ENCODE measurements around the gene SPHK1.
"Not testable (repeated sequence)": the region's sequence is repeated elsewhere in the genome, so short reads cannot be mapped to it uniquely, and the experiment has no call there.

SPHK1 gene, protein sequence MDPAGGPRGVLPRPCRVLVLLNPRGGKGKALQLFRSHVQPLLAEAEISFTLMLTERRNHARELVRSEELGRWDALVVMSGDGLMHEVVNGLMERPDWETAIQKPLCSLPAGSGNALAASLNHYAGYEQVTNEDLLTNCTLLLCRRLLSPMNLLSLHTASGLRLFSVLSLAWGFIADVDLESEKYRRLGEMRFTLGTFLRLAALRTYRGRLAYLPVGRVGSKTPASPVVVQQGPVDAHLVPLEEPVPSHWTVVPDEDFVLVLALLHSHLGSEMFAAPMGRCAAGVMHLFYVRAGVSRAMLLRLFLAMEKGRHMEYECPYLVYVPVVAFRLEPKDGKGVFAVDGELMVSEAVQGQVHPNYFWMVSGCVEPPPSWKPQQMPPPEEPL

DNA sequence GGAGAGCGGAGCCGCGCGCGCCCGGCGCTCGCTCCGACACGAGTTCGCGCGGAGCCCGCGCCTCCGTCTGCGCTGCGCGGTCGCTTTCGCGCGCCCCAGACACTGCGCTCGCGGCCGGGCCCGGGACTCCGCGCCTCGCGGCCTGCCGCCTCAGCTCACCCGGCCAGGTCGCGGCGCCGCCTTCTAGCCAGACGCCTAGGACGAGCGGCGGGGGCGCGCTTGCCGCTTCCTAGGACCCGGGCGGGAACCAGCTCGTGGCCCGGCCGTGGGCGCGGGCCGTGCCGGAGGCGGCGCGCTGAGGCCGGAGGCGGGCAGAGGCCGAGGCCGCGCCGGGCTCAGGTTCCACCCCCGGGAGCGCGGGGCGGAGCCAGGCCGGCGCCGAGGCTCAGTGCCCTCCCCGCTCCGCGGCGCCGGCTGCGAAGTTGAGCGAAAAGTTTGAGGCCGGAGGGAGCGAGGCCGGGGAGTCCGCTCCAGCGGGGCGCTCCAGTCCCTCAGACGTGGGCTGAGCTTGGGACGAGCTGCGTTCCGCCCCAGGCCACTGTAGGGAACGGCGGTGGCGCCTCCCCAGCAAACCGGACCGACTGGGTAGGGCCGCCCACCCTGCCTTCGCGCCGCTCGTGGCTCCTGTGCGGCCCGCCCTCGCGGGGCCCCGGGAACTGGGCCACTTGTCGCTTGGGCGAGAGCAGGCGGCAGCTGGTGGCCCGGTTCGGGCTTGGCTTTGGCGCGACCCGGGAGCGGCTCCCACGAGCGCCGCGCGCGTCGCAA lies at the start of gene SPHK1:
TSS of gene SPHK1 (plus strand) at position 388 of the 765 bp plus-strand sequence. CDS start 1,036 bp downstream, outside the sequence.
- peak; percentile 83 for DNase-seq

DNA sequence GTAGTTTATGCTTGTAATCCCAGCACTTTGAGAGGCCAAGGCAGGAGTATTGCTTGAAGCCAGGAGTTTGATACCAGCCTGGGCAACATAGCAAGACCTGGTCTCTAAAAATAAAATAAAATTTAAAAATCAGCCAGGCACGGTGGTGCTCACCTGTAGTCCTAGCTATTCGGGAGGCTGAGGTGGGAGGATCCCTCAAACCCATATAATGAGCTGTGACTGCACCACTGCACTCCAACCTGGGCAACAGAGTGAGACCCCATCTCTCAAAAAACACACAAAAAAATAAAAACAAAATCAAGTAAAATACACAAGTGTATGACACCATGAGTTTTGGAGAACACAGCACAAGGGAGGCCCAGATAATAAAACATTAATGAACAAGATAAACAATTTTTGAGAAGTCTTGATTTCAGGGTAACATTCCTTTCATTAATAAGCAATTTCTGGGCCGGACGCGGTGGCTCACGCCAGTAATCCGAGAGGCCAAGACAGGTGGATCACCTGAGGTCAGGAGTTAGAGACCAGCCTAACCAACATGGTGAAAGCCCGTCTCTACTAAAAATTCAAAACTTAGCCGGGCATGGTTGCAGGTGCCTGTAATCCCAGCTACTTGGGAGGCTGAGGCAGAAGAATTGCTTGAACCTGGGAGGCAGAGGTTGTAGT lies 48.6 kb upstream of the SPHK1 start:
- DNase-seq = no peak

DNA sequence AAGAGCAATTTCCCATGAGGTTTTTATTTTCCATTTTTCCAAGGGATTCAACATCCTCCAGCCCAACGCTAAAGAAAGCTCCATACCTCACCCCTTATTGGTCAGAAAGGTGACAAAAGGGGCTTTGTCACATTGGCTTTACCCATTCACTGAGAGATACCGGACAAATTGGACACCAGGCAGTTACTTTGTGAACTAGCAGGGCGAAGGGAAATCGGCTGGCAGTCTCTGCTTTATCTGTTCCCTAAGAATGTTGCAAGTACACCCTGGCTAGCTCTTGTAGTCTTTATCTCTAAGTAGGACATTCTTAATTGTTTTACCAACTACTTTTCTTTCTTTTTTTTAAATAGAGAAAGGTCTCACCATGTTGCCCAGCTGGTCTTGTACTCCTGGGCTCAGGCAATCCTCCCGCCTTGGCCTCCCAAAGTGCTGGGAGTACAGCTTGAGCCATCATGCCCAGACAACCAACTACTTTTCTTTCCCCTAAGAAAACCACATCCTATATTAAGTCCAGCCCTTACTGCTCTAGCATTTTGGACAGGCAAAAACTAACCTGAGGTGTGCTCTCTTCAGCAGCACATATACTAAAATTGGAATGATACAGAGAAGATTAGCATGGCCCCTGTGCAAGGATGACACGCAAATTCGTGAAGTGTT lies 47.5 kb upstream of the SPHK1 start:
- no peak for DNase-seq

DNA sequence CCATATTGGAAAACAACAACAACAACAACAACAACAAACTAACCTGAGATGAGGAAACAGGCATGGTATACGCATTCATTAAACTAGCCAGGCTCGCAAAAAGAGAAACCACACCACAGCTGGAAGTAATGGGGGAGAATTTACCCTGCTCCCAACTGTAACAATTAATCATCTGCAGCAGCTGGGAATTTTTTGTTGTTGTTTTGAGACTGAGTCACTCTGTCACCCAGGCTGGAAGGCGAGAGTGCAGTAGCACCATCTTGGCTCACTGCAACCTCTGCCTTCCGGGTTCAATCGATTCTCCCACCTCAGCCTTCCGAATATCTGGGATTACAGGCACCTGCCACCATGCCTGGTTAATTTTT lies 47.0 kb upstream of the SPHK1 start:
- DNase-seq = no peak

DNA sequence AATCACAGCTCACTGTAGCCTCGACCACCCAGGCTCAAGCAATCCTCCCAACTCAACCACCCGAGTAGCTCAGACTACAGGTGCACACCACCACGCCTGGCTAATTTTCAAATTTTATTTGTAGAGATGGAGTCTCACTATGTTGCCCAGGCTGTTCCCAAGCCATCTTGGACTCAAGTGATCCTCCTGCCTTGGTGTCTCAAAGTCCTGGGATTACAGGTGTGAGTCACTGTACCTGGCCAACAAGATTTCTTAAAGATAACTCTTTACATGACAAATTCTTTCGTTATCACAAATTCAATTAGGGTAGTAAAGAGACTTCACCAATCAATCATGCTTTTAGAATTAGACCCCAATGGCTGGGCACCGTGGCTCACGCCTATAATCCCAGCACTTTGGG lies 43.1 kb upstream of the SPHK1 start:
- DNase-seq = no peak

DNA sequence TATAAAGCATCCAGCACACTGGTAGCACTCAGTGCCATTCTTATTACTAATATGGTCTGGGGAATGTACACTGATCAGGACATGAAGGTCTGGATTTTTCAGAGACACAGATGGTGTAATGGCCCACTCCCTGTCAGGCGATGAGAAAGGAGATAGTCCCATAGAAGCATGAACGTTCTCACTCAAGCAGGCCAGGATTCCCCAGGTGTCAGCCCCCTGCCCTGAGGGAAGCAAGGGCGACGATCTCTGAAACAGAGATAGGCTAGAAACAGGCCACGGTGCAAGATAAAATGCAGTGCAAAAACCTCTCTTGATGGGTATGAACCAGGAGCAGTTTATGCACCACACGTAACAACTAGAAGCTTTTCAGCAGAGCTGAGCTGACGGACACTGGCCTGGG lies 41.3 kb upstream of the SPHK1 start:
- DNase-seq = no peak

DNA sequence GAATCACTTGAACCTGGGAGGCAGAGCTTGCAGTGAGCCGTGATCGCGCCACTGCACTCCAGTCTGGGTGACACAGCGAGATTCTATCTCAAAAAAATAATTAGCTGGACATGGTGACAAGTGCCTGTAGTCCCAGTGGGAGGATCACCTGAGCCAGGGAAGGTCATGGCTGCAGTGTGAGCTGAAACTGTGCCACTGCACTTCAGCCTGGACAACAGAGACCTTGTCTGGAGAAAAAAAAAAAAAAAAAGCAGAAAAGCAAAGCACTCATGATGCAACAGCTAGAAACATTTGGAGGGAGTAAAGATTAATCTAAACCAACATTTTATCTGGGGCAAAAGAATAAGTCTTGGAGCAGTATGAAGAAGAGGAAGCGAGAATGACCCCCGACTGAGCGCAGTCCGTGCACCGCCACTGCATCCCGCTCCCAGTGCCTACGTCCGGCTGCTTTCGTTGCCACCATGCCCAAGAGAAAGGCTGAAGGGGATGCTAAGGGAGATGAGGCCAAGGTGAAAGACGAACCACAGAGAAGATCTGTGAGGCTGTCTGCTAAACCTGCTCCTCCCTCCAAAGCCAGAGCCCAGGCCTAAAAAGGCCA lies 38.9 kb upstream of the SPHK1 start:
- DNase-seq = no peak

DNA sequence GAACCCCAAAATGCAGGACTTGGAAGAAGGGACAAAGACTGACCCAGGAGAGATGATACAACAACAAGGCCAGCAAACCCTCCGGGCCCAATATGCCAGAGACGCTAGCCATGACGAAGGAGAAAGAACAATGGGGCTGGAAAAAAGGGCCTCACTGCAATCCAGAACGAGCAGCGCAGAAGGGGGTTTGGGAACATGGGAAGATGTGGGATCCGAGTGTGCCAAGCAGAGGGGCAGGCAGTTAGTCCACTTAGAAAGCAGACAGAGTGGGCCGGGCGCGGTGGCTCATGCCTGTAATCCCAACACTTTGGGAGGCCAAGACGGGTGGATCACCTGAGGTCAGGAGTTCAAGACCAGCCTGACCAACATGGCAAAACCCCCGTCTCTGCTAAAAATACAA lies 37.5 kb upstream of the SPHK1 start:
- not testable (repeated sequence) for DNase-seq

DNA sequence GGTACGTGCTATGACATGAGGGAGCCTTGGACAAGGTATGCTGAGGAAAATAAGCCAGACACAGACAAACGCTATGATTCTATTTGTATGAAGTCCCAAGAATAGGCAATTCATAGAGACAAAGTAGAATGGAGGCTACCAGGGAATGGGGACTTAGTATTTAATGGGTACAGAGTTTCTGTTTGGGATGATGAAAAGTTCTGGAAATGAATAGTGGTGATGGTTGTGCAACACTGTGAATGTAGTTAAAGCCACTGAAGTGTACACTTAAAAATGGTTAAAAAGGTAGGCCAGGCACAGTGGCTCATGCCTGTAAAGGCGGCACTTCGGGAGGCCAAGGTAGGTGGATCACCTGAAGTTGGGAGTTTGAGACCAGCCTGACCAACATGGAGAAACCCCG lies 33.9 kb upstream of the SPHK1 start:
- DNase-seq = no peak

DNA sequence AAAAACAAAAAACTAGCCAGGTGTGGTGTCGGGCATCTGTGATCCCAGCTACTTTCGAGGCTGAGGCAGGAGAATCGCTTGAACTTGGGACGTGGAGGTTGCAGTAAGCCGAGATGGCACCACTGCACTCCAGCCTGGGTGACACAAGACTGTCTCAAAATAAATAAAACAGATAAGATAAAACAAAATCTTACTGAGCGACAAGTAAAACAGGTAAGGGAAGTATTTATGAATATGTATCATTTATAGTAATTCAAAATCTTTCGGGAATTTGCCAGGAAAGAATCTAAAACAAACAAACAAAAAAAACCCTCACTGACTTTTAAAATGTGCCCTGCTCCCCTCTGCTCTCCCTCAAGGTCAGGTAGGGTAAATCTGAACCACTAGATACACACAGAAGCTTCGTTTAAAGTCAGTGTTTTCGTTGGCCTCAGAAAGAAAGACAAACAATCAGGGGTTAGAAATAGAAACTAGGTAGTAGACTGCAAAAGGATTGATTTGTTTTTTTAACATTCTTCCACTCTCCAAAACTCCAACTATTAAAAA lies 32.8 kb upstream of the SPHK1 start:
- DNase-seq = no peak

DNA sequence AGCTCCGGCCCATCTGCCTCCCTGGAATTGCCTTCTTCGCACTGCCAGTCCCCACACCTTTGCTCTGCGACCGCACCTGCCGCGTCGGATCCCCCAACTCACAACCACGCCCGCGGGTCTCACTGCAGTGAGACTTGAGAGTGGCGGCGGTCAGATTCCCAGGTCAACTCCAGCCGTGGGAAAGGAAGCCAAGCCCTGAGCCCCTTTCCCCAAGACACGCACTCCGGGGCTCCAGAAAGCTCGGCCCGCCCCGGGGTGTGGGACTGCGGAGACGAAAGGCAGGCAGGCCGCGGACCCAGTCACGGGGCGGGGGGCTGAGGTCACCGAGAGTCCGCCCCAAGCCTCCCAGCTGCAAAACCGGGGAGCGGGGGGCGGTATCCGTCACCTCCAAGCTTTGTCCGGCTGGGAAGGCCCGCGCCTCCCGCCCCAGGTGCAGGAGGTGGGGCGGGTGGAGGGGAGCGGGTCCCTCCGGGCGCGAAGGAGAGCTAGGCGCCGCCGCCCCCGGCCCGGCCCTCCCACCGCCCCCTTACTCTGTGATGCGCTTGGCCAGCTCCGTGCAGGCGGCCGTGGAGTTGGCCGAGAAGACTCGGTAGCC lies 31.3 kb upstream of the SPHK1 start:
- peak; percentile 40 for DNase-seq

DNA sequence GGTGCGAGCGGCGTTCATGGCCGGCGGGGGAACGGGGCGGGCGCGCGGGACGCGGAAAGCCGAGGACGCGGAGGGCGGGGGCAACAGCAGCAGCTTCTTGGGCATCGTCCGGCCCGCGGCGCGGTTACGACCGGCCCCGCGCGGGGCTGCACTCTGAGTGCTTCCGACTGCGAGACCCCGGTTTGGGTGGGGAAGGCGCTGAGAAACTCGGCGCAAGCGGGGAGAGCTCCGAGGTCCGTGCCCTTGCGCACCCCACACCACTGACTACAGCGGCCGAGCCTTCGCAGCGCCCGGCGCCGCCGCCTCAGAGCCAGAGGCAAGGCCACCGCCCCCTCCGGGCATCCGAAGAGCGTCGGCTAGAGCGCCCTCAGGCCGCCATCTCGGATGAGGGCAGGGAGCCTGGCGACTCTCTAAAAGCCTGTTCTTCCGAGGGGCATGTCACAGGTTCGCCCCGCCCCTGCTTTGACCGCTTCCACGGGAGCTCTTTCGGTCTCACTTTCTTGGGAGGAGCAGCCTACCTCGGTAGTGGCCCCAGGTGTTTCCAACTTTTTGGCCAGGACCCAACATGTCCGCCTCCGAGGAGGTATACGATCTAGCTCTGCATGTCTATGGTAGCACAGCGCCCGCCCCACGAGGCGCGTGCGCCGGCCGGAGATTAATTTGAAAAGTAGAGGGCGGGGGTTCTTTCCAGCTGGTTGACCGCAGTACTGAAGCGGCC lies 30.7 kb upstream of the SPHK1 start, which contains the start of gene PRPSAP1:
TSS of gene PRPSAP1 (minus strand) at position 318 of the 718 bp plus-strand sequence. CDS start at position 105, 213 bp downstream.
- DNase-seq = peak; percentile 93

DNA sequence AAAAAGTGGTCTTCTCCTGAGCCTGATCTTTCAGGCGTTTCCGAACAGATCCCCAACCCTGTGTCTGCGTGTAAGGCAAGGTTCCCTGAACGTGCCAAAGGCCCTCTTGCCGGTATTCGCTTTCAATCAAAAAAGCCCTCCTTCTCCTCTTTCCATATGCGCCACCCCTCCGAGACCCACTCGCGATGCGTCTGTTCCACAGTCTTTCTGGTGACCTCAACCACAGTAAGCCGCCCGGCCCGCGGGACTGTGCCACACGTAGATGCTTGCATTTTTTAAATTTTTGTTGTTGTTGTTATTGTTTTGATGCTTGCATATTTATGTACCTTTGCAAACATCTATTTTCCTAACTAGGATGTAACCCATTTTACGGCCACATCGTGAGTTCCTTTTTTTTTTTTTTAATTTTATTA lies 30.1 kb upstream of the SPHK1 start:
- DNase-seq = no peak

DNA sequence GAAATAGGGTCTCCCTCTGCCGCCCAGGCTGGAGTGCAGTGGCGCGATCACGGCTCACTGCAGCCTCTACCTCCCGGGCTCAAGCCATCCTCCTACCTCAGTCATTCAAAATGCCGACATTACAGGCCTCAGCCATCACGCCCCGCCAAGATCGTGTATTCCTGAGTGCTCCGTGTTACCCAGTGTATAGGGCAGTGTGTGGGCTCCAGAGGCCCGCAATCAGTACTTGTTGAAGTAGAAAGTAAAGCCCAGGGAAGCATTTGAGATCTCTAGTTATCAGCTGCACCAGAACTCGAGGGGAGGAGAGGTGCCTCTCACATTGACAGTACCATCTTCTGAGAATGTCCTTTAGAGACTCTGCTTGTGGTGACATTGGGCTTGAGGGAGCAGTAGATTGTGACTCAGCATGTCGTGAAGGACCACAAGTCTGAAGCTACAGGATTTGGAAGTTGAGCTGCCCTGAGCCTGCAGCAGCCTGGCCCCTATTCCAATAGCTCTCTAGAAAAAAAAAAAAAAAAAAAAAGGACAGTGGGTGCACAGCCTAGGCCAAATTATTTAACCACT lies 29.6 kb upstream of the SPHK1 start:
- DNase-seq = no peak

DNA sequence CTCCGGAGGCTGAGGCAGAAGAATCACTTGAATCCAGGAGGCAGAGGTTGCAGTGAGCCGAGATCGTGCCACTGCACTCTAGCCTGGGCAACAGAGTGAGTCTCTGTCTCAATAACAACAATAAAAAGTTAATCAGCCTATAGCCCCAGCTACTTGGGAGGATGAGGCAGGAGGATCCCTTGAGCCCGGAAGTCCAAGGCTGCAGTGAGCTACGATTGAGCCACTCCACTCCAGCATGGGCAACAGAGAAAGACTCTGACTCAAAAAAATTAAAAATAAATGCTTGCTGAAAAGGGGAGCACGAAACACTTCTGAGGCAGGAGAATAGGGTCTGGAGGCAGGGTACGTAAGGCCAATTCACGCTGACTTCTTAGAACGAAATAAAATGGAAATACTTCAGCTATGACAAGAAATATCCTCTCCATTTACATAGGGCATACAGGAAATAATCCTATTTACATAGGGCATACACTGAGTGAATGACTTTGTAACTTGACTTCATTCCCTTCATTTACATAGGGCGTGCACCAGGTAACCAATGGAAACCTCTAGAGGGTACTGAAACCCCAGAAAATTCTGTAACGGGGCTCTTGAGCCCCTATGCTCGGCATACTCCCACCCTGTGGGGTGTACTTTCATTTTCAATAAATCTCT lies 27.5 kb upstream of the SPHK1 start:
- no peak for DNase-seq

DNA sequence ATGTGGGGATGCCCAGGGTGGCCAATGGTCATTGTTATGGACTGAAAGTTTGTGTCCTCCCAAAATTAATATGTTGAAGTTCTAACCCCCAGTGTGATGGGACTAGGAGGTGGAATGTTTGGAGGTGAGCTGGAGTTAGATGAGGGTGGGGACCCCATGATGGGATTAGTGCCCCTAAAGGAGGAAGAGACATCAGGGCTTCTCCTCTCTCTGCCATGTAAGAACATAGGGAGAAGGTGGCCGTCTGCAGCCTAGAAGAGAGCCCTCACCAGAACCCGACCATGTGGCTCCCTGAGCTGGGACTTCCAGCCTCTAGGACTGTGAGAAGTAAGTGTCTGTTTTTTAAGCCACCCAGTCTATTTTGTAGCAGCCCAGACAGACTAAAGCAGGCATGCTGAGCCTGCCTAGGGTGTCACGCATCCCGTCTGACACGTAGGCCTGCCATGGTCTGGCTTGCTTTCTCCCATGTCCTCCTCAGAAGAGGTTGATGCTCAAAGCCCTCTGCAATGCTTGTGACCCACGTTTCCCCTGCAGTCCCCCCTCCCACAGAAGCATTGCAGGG lies 26.7 kb upstream of the SPHK1 start:
- no peak for DNase-seq

DNA sequence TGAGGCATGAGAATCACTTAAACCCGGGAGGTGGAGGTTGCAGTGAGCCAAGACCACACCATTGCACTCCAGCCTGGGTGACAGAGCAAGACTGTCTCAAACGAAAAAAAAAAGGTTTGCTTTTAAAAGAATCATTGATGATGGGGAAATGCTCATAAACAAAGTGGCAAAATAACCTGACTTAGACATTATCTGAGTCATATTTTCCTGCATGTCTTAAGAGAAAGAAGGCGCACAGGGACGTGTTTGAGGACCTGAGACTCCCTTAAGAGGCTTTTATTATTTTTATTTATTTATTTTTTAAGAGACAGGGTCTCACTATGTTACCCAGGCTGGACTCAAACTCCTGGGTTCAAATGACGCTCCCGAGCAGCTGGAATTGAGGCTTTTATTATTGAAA lies 25.0 kb upstream of the SPHK1 start:
- no peak for DNase-seq

DNA sequence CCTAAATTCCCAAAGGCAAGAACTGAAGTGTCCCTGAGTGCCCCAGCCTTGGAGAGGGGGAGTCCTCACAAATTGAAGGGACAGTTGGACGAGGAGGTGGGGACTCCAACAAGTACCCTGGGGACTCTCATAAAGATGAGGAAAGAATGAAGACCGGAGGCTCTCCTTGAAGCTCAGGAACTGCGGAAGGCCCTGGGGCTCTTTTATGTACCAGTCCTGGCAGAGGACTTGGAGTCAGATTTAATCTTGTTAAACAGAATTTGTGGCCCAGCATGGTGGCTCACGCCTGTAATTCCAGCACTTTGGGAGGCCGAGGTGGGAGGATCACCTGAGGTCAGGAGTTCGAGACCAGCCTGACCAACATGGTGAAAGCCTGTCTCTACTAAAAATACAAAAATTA lies 24.6 kb upstream of the SPHK1 start:
- not testable (repeated sequence) for DNase-seq

DNA sequence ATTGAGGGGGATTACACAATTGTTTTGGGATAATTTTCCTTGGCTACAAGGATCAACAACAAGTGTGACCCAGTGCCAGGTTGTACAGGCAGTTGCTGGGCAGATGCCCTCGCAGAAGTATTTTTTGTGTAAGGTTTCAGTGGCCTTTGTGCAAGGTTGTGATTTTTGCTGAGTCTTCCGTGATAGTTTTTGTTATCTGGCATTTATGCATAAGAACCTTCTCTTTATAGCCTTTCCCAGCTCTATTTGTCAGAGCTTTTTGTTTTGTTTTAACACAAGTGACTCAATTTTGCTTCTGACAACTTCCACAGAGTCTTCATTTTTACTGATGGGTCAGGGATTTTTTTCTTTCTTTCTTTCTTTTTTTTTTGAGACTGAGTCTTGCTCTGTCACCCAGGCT lies 23.9 kb upstream of the SPHK1 start:
- no peak for DNase-seq

Measured in inflammatory macrophage treated with lipopolysaccharide for 4 hours (primary cell).